K562 (cell line): ENCODE measurements around the gene MBD3. TPM values are rescaled to one million over a fixed set of nuclear protein-coding genes. Genes with fewer than 3 reads are reported as not detected.

Experiments used
- ATAC-seq: fragments of 200-7000 bp; cut with Tn5 transposase; 3 replicates; pipeline ENCODE4 v1.9.1; 2020; ENCODE audit warnings: moderate library complexity
- BruUV-seq: library from RNA; stranded (reverse); fragments of 400-500 nt; replicated peaks from 2 replicates; lab custom pipeline; 2021; lab: Mats Ljungman, UMichigan
- CTCF ChIA-PET: fragments of 300-600 bp; formaldehyde crosslinking; extraction: SDS; loops from one replicate; lab custom pipeline; 2021; ENCODE audit warnings: low intra/inter-chr PET ratio; lab: Yijun Ruan, JAX
- POLR2A ChIA-PET: fragments of 300-600, 350-650 bp; sonication (Branson Sonifier 250); formaldehyde crosslinking; extraction: SDS; loops from one replicate; lab custom pipeline; 2021; ENCODE audit warnings: antibody characterized with exemption, inconsistent platforms; lab: Yijun Ruan, JAX
- DNase-seq, 4 experiments: peaks; one replicate each; pipeline versions ENCODE4 v3.0.0 to v3.0.0-alpha.2; 2011 to 2018; ENCODE audit warnings: low spot score in 3 of 4, mixed read lengths in 3 of 4; ENCODE audit errors: extremely low read depth in 1 of 4
- FAIRE-seq: peaks from 2 replicates; lab custom pipeline; 2011; peaks lifted over from hg19 to GRCh38; lab: Jason Lieb, UNC
- H2AFZ ChIP-seq: 2 replicates; pipeline ENCODE4 v1.6.0; 2011; ENCODE audit warnings: low read depth, low read length, control low read depth, inconsistent platforms
- H3K27ac ChIP-seq: fragments of 200-600 bp; 3 replicates; pipeline ENCODE4 v1.8.0; 2011; ENCODE audit warnings: low read depth, mild to moderate bottlenecking, control low read depth, inconsistent platforms, low read length, moderate library complexity, mixed read lengths; ENCODE audit errors: extremely low read depth
- H3K27me3 ChIP-seq, 2 experiments: fragments of 300-600 bp in 1 of 2; 2 replicates in 1 of 2; 3 replicates in 1 of 2; pipeline versions ENCODE4 v1.6.0 to v1.8.0; 2011; ENCODE audit warnings: inconsistent platforms in 2 of 2, low read length in 2 of 2, mild to moderate bottlenecking in 1 of 2, mixed read lengths in 1 of 2, moderate library complexity in 1 of 2; ENCODE audit not compliant: control insufficient read depth in 2 of 2, insufficient read depth in 2 of 2
- H3K36me3 ChIP-seq: fragments of 300-600 bp; 3 replicates; pipeline ENCODE4 v1.8.0; 2011; ENCODE audit warnings: mild to moderate bottlenecking, low read length, inconsistent platforms; ENCODE audit not compliant: control insufficient read depth, insufficient read depth
- H3K4me1 ChIP-seq, 2 experiments: fragments of 200-600 bp in 1 of 2; replicated peaks in 1 of 2; 2 replicates in 1 of 2; 3 replicates in 1 of 2; pipeline versions ENCODE4 v1.5.1 to v1.8.0; 2011; ENCODE audit warnings: inconsistent platforms in 2 of 2, low read length in 2 of 2, mild to moderate bottlenecking in 1 of 2, mixed read lengths in 1 of 2, moderate library complexity in 1 of 2; ENCODE audit not compliant: control insufficient read depth in 2 of 2, insufficient read depth in 2 of 2
- H3K4me2 ChIP-seq: 2 replicates; pipeline ENCODE4 v1.6.1; 2011; ENCODE audit warnings: low read length, control low read depth, inconsistent platforms, mixed read lengths; ENCODE audit not compliant: insufficient read depth
- H3K4me3 ChIP-seq: fragments of 200-600 bp; sonication (generic), shearing (Covaris generic); 2 replicates; pipeline ENCODE4 v1.5.1; 2016; ENCODE audit warnings: control low read depth, inconsistent platforms
- H3K79me2 ChIP-seq: fragments of 200-600 bp; 3 replicates; pipeline ENCODE4 v1.8.0; 2011; ENCODE audit warnings: low read length, inconsistent platforms; ENCODE audit not compliant: control insufficient read depth, insufficient read depth
- H3K9ac ChIP-seq, 2 experiments: 2 replicates each; pipeline versions ENCODE4 v1.6.0 to v1.6.1; 2011; ENCODE audit warnings: low read depth in 2 of 2, low read length in 2 of 2, control low read depth in 1 of 2, inconsistent platforms in 1 of 2, mild to moderate bottlenecking in 1 of 2, mixed read lengths in 1 of 2; ENCODE audit not compliant: insufficient read depth in 1 of 2
- H3K9me1 ChIP-seq: one replicate; pipeline ENCODE4 v1.6.0; 2011; ENCODE audit warnings: inconsistent platforms, mild to moderate bottlenecking, low read length, moderate library complexity; ENCODE audit not compliant: control insufficient read depth, insufficient read depth
- H3K9me3 ChIP-seq: replicated peaks from 2 replicates; pipeline ENCODE4 v1.5.1; 2011; ENCODE audit warnings: low read depth, low read length, inconsistent platforms; ENCODE audit not compliant: control insufficient read depth, insufficient read depth
- H4K20me1 ChIP-seq: replicated peaks from 2 replicates; pipeline ENCODE4 v1.6.1; 2011; ENCODE audit warnings: low read length, inconsistent platforms, mixed read lengths; ENCODE audit not compliant: control insufficient read depth, insufficient read depth
- CHCHD3 ChIP-seq: fragments of 250-450 bp; sonication (Bioruptor Pico); IDR thresholded peaks from 2 replicates; pipeline ENCODE4 v2.1.2; 2022; ENCODE audit warnings: mild to moderate bottlenecking
- GATA2 ChIP-seq: sonication (generic); formaldehyde crosslinking; IDR thresholded peaks from 2 replicates; pipeline ENCODE4 v1.4.0; 2020; ENCODE audit warnings: mild to moderate bottlenecking, missing genetic modification reagents
- PHF21A ChIP-seq: fragments of 450-650 bp; IDR thresholded peaks from 2 replicates; pipeline ENCODE4 v1.6.1; 2017; ENCODE audit warnings: low read depth, borderline replicate concordance
- POLR2G ChIP-seq: fragments of 200-400 bp; formaldehyde crosslinking; IDR thresholded peaks from 2 replicates; pipeline ENCODE4 v1.6.1; 2017; ENCODE audit warnings: low read depth, mild to moderate bottlenecking, antibody characterized with exemption, low read length, moderate library complexity
- PYGO2 ChIP-seq: fragments of 450-650 bp; IDR thresholded peaks from 2 replicates; pipeline ENCODE4 v1.6.1; 2016; ENCODE audit warnings: mild to moderate bottlenecking, missing genetic modification characterization, moderate library complexity, missing compliant biosample characterization
- RBFOX2 ChIP-seq: fragments of 200-400 bp; formaldehyde crosslinking; IDR thresholded peaks from 2 replicates; pipeline ENCODE4 v1.6.1; 2017; ENCODE audit warnings: low read depth, mild to moderate bottlenecking, low read length, moderate library complexity
- SOX6 ChIP-seq: fragments of 450-650 bp; IDR thresholded peaks from 2 replicates; pipeline ENCODE4 v1.6.1; 2014; ENCODE audit warnings: mild to moderate bottlenecking
- SRSF9 ChIP-seq: fragments of 200-400 bp; formaldehyde crosslinking; IDR thresholded peaks from 2 replicates; pipeline ENCODE4 v1.6.1; 2017; ENCODE audit warnings: low read depth, low read length, borderline replicate concordance
- TAL1 ChIP-seq: fragments of 450-650 bp; IDR thresholded peaks from 2 replicates; pipeline ENCODE4 v1.6.1; 2016; ENCODE audit warnings: mild to moderate bottlenecking
- TCF7 ChIP-seq: sonication (generic); IDR thresholded peaks from 2 replicates; pipeline ENCODE4 v1.6.1; 2016; ENCODE audit warnings: antibody characterized with exemption, borderline replicate concordance
- TFAM ChIP-seq: fragments of 250-450 bp; sonication (Bioruptor Pico); conservative IDR thresholded peaks from 2 replicates; pipeline ENCODE4 v1.5.0; 2021; ENCODE audit warnings: mild to moderate bottlenecking, moderate library complexity
- ZNF77 ChIP-seq: fragments of 250-450 bp; sonication (Bioruptor Pico); IDR thresholded peaks from 2 replicates; pipeline ENCODE4 v1.5.0; 2020
- WGBS: fragments of 100-300 bp; shearing (Covaris generic); methylation state at CpG from one replicate; pipeline ENCODE4 v1.1.6; 2016; ENCODE audit warnings: low coverage, mixed read lengths; ENCODE audit not compliant: insufficient coverage; ENCODE audit errors: missing lambda C conversion rate; 5-methylcytosine and 5-hydroxymethylcytosine counted together
- in situ Hi-C: fragments of 300-500 bp; cut with MboI; formaldehyde crosslinking; loops from 4 replicates; pipeline ENCODE4 v1.15.0; 2018; ENCODE audit warnings: inconsistent platforms, mixed read lengths
- intact Hi-C: fragments of 100-400 bp; cut with micrococcal nuclease; formaldehyde crosslinking; loops from 2 replicates; pipeline ENCODE4 v1.14.2; 2022
- polyA plus RNA-seq, 8 experiments: library from polyadenylated mRNA; depleted of rRNA in 4 of 8; stranded (reverse) in 5 of 8; unstranded in 3 of 8; fragments of >200 nt; fragmentation: Nextera tagmentation in 2 of 8; fragmentation: Illumina TruSeq in 1 of 8; extraction: Ambion mirVana in 2 of 8; extraction: Trizol in 1 of 8; gene quantifications; 2 replicates each; pipeline versions ENCODE4 v1.2.1 to v1.2.3, GENCODE V29; 2011 to 2014; ENCODE audit warnings: inconsistent platforms in 1 of 8, missing spikeins in 1 of 8
- total RNA-seq, 7 experiments: library from RNA; depleted of rRNA in 6 of 7; stranded (reverse); fragments of >200 nt in 6 of 7; fragmentation: Illumina TruSeq in 2 of 7; extraction: Trizol in 2 of 7; gene quantifications; 2 replicates each; pipeline versions ENCODE4 v1.2.1 to v1.2.3, GENCODE V29; 2011 to 2021; ENCODE audit warnings: low replicate concordance in 1 of 7
- TF ChIP-seq, protein P1 (sequence below): fragments of 250-450 bp; sonication (Bioruptor Pico); IDR thresholded peaks from 2 replicates; pipeline ENCODE4 v1.4.0; 2020; ENCODE audit warnings: borderline replicate concordance
- TF ChIP-seq, protein P2 (sequence below): fragments of 450-650 bp; formaldehyde crosslinking; IDR thresholded peaks from 2 replicates; pipeline ENCODE4 v1.4.0; 2020; ENCODE audit warnings: mild to moderate bottlenecking, moderate library complexity
- TF ChIP-seq, protein P3 (sequence below): fragments of 450-650 bp; IDR thresholded peaks from 2 replicates; pipeline ENCODE4 v1.6.1; 2016; ENCODE audit warnings: mild to moderate bottlenecking

Gene MBD3
- total and polyA plus RNA-seq, 9 of the 15 experiments (the other 6 are each of a cell fraction or from before 2014, with no cell fraction given), result 0.24 to 137 (median 30.9) TPM

DNA sequence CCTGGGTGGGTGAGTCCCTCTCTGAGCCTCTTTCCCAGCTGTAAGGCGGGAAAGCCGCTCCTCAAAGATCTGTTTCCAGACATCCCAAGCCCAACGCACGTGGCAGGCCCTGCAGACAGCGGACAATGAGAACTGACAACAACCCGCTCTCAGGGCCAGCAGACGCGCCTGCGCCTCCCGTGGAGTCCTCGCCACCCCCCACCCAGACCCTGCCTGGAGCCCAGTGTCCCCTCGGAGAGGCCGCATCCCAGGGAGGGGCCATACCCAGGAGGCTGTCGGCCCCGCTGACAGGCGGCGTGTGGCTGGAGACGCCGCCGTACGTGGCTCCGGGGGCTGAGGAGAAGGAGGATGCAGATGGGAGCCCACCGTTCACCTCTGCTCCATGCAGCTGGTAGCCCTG lies 28.9 kb upstream of the MBD3 start:
- H3K27me3 ChIP-seq, result no peaks in the 10 kb centered on the region
- no peaks in the 10 kb centered on the region for H3K9me3 ChIP-seq
- no peak for TF ChIP-seq TFAM
- no peak for TF ChIP-seq CHCHD3 (CRISPR knock-in tag)
- TF ChIP-seq POLR2G, result peak; percentile 22
- TF ChIP-seq SRSF9, result no peak
- TF ChIP-seq PYGO2 (tag), result no peak
- no peak for TF ChIP-seq GATA2
- TF ChIP-seq ZNF77 (CRISPR knock-in tag), result no peak
- TF ChIP-seq, protein P1, sequence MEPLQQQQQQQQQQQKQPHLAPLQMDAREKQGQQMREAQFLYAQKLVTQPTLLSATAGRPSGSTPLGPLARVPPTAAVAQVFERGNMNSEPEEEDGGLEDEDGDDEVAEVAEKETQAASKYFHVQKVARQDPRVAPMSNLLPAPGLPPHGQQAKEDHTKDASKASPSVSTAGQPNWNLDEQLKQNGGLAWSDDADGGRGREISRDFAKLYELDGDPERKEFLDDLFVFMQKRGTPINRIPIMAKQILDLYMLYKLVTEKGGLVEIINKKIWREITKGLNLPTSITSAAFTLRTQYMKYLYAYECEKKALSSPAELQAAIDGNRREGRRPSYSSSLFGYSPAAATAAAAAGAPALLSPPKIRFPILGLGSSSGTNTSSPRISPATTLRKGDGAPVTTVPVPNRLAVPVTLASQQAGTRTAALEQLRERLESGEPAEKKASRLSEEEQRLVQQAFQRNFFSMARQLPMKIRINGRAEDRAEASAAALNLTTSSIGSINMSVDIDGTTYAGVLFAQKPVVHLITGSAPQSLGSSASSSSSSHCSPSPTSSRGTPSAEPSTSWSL (CRISPR knock-in tag), result no peak
- TF ChIP-seq TCF7, result no peak
- no peak for TF ChIP-seq TAL1
- TF ChIP-seq, protein P2, sequence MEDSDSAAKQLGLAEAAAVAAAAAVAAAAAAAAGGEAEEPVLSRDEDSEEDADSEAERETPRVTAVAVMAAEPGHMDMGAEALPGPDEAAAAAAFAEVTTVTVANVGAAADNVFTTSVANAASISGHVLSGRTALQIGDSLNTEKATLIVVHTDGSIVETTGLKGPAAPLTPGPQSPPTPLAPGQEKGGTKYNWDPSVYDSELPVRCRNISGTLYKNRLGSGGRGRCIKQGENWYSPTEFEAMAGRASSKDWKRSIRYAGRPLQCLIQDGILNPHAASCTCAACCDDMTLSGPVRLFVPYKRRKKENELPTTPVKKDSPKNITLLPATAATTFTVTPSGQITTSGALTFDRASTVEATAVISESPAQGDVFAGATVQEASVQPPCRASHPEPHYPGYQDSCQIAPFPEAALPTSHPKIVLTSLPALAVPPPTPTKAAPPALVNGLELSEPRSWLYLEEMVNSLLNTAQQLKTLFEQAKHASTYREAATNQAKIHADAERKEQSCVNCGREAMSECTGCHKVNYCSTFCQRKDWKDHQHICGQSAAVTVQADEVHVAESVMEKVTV (CRISPR knock-in tag), result no peak
- TF ChIP-seq, protein P3, sequence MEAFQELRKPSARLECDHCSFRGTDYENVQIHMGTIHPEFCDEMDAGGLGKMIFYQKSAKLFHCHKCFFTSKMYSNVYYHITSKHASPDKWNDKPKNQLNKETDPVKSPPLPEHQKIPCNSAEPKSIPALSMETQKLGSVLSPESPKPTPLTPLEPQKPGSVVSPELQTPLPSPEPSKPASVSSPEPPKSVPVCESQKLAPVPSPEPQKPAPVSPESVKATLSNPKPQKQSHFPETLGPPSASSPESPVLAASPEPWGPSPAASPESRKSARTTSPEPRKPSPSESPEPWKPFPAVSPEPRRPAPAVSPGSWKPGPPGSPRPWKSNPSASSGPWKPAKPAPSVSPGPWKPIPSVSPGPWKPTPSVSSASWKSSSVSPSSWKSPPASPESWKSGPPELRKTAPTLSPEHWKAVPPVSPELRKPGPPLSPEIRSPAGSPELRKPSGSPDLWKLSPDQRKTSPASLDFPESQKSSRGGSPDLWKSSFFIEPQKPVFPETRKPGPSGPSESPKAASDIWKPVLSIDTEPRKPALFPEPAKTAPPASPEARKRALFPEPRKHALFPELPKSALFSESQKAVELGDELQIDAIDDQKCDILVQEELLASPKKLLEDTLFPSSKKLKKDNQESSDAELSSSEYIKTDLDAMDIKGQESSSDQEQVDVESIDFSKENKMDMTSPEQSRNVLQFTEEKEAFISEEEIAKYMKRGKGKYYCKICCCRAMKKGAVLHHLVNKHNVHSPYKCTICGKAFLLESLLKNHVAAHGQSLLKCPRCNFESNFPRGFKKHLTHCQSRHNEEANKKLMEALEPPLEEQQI, result no peak
- TF ChIP-seq RBFOX2, result 0 out of 2 replicates have a peak, but pooled peaks have one; percentile 14
- no peak for TF ChIP-seq SOX6
- TF ChIP-seq PHF21A, result no peak
- TF ChIP-seq, all 486 proteins: peak for 2
- Histone ChIP-seq H2AFZ (no peak overlapping the region), H3K4me2 (no peak overlapping the region), H3K9ac (no peak overlapping the region), H3K4me1 (peaks cover 0 to 66% of the 10 kb centered on the region in 2 experiments; a peak in 2 of 5 replicates), H3K4me3 (no peak overlapping the region), H4K20me1 (no peaks in the 10 kb centered on the region), H3K27ac (no peak overlapping the region), H3K9me1 (no peaks in the 10 kb centered on the region), H3K36me3 (peaks cover 91% of the 10 kb centered on the region), H3K79me2 (peaks cover 2% of the 10 kb centered on the region; the same call in 2 of the 3 replicates)
- in situ Hi-C loops (no loop called here), intact Hi-C loops (loop anchor here (5.0 kb wide), 1 partner anchor 51 kb away; no protein-coding TSS in a partner anchor)
- FAIRE-seq (no peak), DNase-seq (no peak), ATAC-seq (no peak)
- WGBS, result 96% methylated on average over 9 of the region's 23 CpGs
- no TSS peak for BruUV-seq
- POLR2A ChIA-PET, result no interaction called here
- CTCF ChIA-PET, result no interaction called here
